Measurements from ENCODE around the gene CT45A10. TPM values are rescaled to one million over a fixed set of nuclear protein-coding genes. Genes with fewer than 3 reads are reported as not detected.
"Not testable (repeated sequence)": the region's sequence is repeated elsewhere in the genome, so short reads cannot be mapped to it uniquely, and the experiment has no call there.

CT45A10 gene, protein sequence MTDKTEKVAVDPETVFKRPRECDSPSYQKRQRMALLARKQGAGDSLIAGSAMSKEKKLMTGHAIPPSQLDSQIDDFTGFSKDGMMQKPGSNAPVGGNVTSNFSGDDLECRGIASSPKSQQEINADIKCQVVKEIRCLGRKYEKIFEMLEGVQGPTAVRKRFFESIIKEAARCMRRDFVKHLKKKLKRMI
- total RNA-seq = not detected

- ATAC-seq = no peak
Measured at GRCh38 chrX:135893294-135893817, at the start of gene CT45A10, which contains the start of gene SAGE1. Gene CT45A10 (minus strand): TSS chrX:135893444. CDS start chrX:135885344, 8,100 bp downstream. Gene SAGE1 (plus strand): TSS chrX:135893716. CDS start chrX:135896243, 2,527 bp downstream.

- ATAC-seq = peak; percentile 64
Measured at GRCh38 chrX:135931644-135932487, 38.6 kb upstream of the CT45A10 start.

DNA sequence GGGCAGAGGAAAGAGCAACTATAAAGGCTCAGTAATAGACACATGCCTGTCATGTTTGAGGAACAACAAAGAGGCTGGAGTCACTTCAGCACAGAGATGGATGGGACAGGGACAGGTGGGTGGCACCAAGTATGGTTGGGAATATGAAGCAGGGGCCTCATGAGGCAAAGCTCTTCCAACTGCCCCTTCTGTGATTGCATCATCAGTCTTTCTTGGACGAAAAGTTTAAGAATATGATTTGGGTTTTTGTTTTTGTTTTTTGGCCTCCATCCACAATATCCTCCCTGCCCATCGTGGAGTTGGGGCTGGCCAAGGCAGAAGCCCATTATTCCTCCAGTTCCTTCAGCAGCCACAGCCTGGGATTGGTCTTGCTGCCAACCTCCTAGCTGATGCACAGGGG is 34.7 kb upstream of the CT45A10 start:
- ATAC-seq = no peak

DNA sequence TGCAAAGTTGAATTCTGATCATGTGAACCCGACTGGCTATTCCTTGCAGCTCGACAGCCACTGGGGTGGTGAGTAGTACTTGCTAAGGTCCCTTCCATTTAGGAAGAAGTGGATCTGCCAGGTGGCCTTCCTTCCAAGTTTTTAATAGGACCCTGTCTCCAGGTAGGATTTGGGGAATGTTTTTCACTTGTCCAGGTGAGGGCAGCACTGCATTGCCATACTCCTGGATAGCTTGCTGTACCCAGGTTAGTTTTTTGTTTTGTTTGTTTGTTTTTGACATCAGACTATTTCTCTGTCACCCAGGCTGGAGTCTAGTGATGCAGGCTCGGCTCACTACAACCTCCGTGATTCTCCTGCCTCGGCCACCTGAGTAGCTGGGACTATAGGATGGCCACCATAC is 30.1 kb upstream of the CT45A10 start:
- ATAC-seq = no peak

- not testable (repeated sequence) for ATAC-seq
Measured at GRCh38 chrX:135920516-135920915, 27.3 kb upstream of the CT45A10 start.

DNA sequence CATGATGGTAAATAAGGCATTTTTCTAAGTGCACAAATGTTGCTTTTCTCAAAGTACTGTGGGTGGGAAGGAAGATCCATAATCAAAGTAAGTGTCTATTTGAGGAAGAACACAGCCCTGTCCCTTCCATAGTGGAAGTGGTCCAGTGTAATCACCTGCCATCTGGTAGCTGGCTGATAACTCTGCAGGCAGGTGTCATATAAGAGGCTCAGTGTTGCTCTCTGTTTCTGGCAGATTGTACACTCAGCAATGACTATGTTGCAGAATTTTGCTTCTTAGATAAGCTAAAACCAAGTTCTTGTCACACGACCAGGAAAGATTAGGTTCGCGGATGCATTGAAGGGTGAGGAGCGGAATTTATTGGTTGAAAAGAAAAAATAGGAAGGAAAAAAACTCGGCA is 21.2 kb upstream of the CT45A10 start:
- no peak for ATAC-seq

DNA sequence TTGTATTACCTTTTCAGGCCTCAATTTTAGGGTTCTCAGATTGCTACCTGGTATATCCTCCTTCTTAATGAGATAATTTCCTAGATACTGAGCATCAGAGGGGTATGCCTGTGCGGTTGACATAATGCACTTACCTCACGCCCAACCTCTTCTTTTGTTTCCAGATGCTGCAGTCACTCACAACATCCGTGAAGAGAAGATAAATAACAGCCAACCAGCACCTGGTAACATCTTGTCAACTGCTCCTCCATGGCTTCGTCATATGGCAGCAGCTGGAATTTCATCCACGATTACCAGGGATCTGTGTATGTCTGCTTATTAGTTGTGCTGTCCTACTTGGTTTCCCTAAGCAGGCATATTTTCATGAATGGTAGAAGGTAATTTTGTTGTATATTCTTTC is 17.0 kb upstream of the CT45A10 start:
- ATAC-seq = no peak

- ATAC-seq = no peak
Measured at GRCh38 chrX:135892781-135893180, 463 bp downstream of the CT45A10 start.

- ATAC-seq = no peak
Measured at GRCh38 chrX:135890087-135890585, 3.1 kb downstream of the CT45A10 start.

GRCh38 chrX:135888976-135889375 is 4.3 kb downstream of the CT45A10 start:
- ATAC-seq = not testable (repeated sequence)

- ATAC-seq = not testable (repeated sequence)
Measured at GRCh38 chrX:135888230-135888629, 5.0 kb downstream of the CT45A10 start.

- ATAC-seq = not testable (repeated sequence)
Measured at GRCh38 chrX:135882741-135883140, 10.5 kb downstream of the CT45A10 start.

DNA sequence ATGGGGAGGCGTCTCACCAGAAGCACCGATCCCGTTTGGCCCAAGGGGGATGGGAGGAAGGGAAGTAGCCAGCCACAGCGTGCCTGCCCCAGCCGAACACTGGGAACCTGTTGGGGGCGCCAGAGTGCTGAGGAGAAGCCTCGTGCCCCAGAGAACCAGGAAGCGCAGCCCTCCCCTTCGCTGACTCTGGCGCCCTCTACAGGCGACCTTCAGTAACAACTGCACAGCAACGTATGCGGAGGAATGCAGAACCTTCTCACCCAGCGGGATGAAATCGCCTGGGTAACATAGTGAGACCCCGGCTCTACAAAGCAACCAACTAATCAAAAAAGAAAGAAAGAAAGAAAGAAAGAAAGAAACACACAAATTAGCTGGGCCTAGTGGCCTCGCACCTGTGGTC is 21.5 kb downstream of the CT45A10 start, which contains the start of gene CT45A9:
CT45A9 (minus strand) TSS at position 101 of the 400 bp plus-strand sequence. CDS start 3,751 bp downstream, outside the sequence.
- not testable (repeated sequence) for ATAC-seq

GRCh38 chrX:135854438-135854837 is 38.8 kb downstream of the CT45A10 start, which contains the start of gene CT45A8:
Gene CT45A8 (minus strand): TSS chrX:135854538. CDS start chrX:135850783, 3,755 bp downstream.
- not testable (repeated sequence) for ATAC-seq

DNA sequence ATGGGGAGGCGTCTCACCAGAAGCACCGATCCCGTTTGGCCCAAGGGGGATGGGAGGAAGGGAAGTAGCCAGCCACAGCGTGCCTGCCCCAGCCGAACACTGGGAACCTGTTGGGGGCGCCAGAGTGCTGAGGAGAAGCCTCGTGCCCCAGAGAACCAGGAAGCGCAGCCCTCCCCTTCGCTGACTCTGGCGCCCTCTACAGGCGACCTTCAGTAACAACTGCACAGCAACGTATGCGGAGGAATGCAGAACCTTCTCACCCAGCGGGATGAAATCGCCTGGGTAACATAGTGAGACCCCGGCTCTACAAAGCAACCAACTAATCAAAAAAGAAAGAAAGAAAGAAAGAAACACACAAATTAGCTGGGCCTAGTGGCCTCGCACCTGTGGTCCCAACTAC is 56.1 kb downstream of the CT45A10 start, which contains the start of gene CT45A7:
CT45A7 (minus strand) TSS at position 101 of the 400 bp plus-strand sequence. CDS start 3,747 bp downstream, outside the sequence.
- ATAC-seq = not testable (repeated sequence)

Other genes starting within 250 kb of the CT45A10 start
- gene CT45A1, start 179.8 kb downstream of the CT45A10 start, total RNA-seq = not detected
- not detected for gene CT45A3, start 125.3 kb downstream of the CT45A10 start, total RNA-seq
- not detected for gene CT45A5, start 107.9 kb downstream of the CT45A10 start, total RNA-seq
- not detected for gene CT45A6, start 90.7 kb downstream of the CT45A10 start, total RNA-seq
- not detected for gene CT45A2, start 73.4 kb downstream of the CT45A10 start, total RNA-seq
- not detected for gene CT45A7, start 56.2 kb downstream of the CT45A10 start, total RNA-seq
- not detected for gene CT45A8, start 38.9 kb downstream of the CT45A10 start, total RNA-seq
- gene CT45A9, start 21.6 kb downstream of the CT45A10 start, total RNA-seq = not detected
- not detected for gene SAGE1, start 272 bp upstream of the CT45A10 start, total RNA-seq
- 12.9 TPM for gene MMGT1, start 80.5 kb upstream of the CT45A10 start, total RNA-seq
- 10.5 TPM for gene SLC9A6, start 92.0 kb upstream of the CT45A10 start, total RNA-seq